Trophoblast cell (in vitro differentiated cells and primary cell): ENCODE data around the gene ALG3.

ENCODE experiments used
- DNase-seq, 2 donors: peaks; one replicate each; pipeline ENCODE4 v3.0.0-alpha.2; 2016
- H2AFZ ChIP-seq: 2 replicates; pipeline ENCODE4 v1.6.1; 2013; ENCODE audit warnings: low read length, moderate library complexity, mild to moderate bottlenecking; ENCODE audit not compliant: insufficient read depth, poor library complexity
- H2AK5ac ChIP-seq: 2 replicates; pipeline ENCODE4 v1.6.1; 2013; ENCODE audit warnings: mild to moderate bottlenecking, low read length
- H2BK120ac ChIP-seq: 2 replicates; pipeline ENCODE4 v1.6.1; 2013; ENCODE audit warnings: low read length, mild to moderate bottlenecking, moderate library complexity; ENCODE audit not compliant: insufficient read depth, poor library complexity
- H2BK12ac ChIP-seq: 2 replicates; pipeline ENCODE4 v1.6.1; 2013; ENCODE audit warnings: mild to moderate bottlenecking, low read length, moderate library complexity
- H2BK5ac ChIP-seq: 2 replicates; pipeline ENCODE4 v1.6.1; 2013; ENCODE audit warnings: low read length, low read depth, moderate library complexity, mild to moderate bottlenecking; ENCODE audit not compliant: poor library complexity
- H3K14ac ChIP-seq: 2 replicates; pipeline ENCODE4 v1.6.1; 2013; ENCODE audit warnings: mild to moderate bottlenecking, low read length
- H3K18ac ChIP-seq: 2 replicates; pipeline ENCODE4 v1.6.1; 2013; ENCODE audit warnings: mild to moderate bottlenecking, low read length
- H3K23ac ChIP-seq: 2 replicates; pipeline ENCODE4 v1.6.1; 2013; ENCODE audit warnings: low read length
- H3K27ac ChIP-seq: 2 replicates; pipeline ENCODE4 v1.5.1; 2013; ENCODE audit warnings: low read depth, mild to moderate bottlenecking, inconsistent platforms, low read length, moderate library complexity
- H3K27me3 ChIP-seq: 2 replicates; pipeline ENCODE4 v1.6.1; 2013; ENCODE audit warnings: inconsistent platforms, mild to moderate bottlenecking, low read length, moderate library complexity; ENCODE audit not compliant: insufficient read depth
- H3K36me3 ChIP-seq, 2 experiments: 1 replicate in 1 of 2; 2 replicates in 1 of 2; pipeline ENCODE4 v1.6.1; 2013; ENCODE audit warnings: low read length in 2 of 2, mild to moderate bottlenecking in 2 of 2, moderate library complexity in 1 of 2; ENCODE audit not compliant: insufficient read depth in 2 of 2, control insufficient read depth in 1 of 2
- H3K4ac ChIP-seq: 2 replicates; pipeline ENCODE4 v1.6.1; 2013; ENCODE audit warnings: low read depth, mild to moderate bottlenecking, low read length, moderate library complexity
- H3K4me1 ChIP-seq, 2 experiments: 1 replicate in 1 of 2; 2 replicates in 1 of 2; pipeline ENCODE4 v1.6.1; 2013; ENCODE audit warnings: low read length in 2 of 2, mild to moderate bottlenecking in 2 of 2, moderate library complexity in 1 of 2; ENCODE audit not compliant: insufficient read depth in 2 of 2, control insufficient read depth in 1 of 2
- H3K4me2 ChIP-seq: 2 replicates; pipeline ENCODE4 v1.6.1; 2013; ENCODE audit warnings: inconsistent platforms, mild to moderate bottlenecking, low read length, moderate library complexity
- H3K4me3 ChIP-seq: 2 replicates; pipeline ENCODE4 v1.5.1; 2013; ENCODE audit warnings: mild to moderate bottlenecking, low read depth, low read length, inconsistent platforms
- H3K79me1 ChIP-seq: one replicate; pipeline ENCODE4 v1.6.1; 2013; ENCODE audit warnings: low read length
- H3K79me2 ChIP-seq: 2 replicates; pipeline ENCODE4 v1.6.1; 2013; ENCODE audit warnings: low read length, mild to moderate bottlenecking; ENCODE audit not compliant: control insufficient read depth, insufficient read depth, poor library complexity
- H3K9ac ChIP-seq: 2 replicates; pipeline ENCODE4 v1.6.1; 2013; ENCODE audit warnings: mild to moderate bottlenecking, low read length
- H3K9me3 ChIP-seq: 2 replicates; pipeline ENCODE4 v1.6.1; 2013; ENCODE audit warnings: low read depth, mild to moderate bottlenecking, control low read depth, inconsistent platforms, low read length; ENCODE audit not compliant: insufficient read depth
- H4K12ac ChIP-seq: 2 replicates; pipeline ENCODE4 v1.6.1; 2013; ENCODE audit warnings: low read depth, mild to moderate bottlenecking, low read length, moderate library complexity
- H4K8ac ChIP-seq: 2 replicates; pipeline ENCODE4 v1.6.1; 2013; ENCODE audit warnings: low read depth, mild to moderate bottlenecking, low read length, moderate library complexity
- H4K91ac ChIP-seq: one replicate; pipeline ENCODE4 v1.6.1; 2013; ENCODE audit warnings: low read depth, mild to moderate bottlenecking, low read length, moderate library complexity
- WGBS: extraction: QIAGEN DNeasy Blood & Tissue Kit; methylation state at CpG from one replicate; pipeline ENCODE4 v1.1.7; 2013; ENCODE audit warnings: missing lambda C conversion rate; ENCODE audit not compliant: insufficient read length, insufficient coverage; ENCODE audit errors: extremely low coverage; 5-methylcytosine and 5-hydroxymethylcytosine counted together

Gene ALG3

GRCh38 chr3:184222521-184222920, 26.2 kb downstream of the ALG3 start:
- WGBS: no CpG with 5 or more reads among the region's 3 CpGs
- no peak overlapping the region for H2AFZ ChIP-seq
- no peak overlapping the region for H2BK12ac ChIP-seq
- peak; percentile 38 to 64 for DNase-seq
- no peaks in the 10 kb centered on the region for H3K4me1 ChIP-seq
- no peaks in the 10 kb centered on the region for H3K27me3 ChIP-seq
- no peak overlapping the region for H3K18ac ChIP-seq
- H3K14ac ChIP-seq: no peak overlapping the region
- H3K4me3 ChIP-seq: no peak overlapping the region
- H3K27ac ChIP-seq: no peak overlapping the region
- H3K36me3 ChIP-seq: no peaks in the 10 kb centered on the region
- H4K12ac ChIP-seq: no peak overlapping the region
- no peaks in the 10 kb centered on the region for H3K79me2 ChIP-seq
- H2BK5ac ChIP-seq: no peak overlapping the region
- H3K4ac ChIP-seq: no peak overlapping the region
- no peak overlapping the region for H4K8ac ChIP-seq
- H3K79me1 ChIP-seq: no peaks in the 10 kb centered on the region
- H3K9ac ChIP-seq: no peak overlapping the region
- no peak overlapping the region for H2AK5ac ChIP-seq
- no peak overlapping the region for H2BK120ac ChIP-seq
- no peaks in the 10 kb centered on the region for H3K9me3 ChIP-seq
- no peak overlapping the region for H3K4me2 ChIP-seq
- H4K91ac ChIP-seq: no peak overlapping the region
- no peak overlapping the region for H3K23ac ChIP-seq

GRCh38 chr3:184218814-184219213, 29.9 kb downstream of the ALG3 start:
- Histone ChIP-seq H4K91ac (no peak overlapping the region), H2BK120ac (no peak overlapping the region), H3K4me3 (no peak overlapping the region), H3K23ac (no peak overlapping the region), H2AK5ac (no peak overlapping the region), H3K79me1 (no peaks in the 10 kb centered on the region), H3K4me2 (no peak overlapping the region), H3K27me3 (no peaks in the 10 kb centered on the region), H3K14ac (no peak overlapping the region), H3K18ac (no peak overlapping the region), H3K4ac (no peak overlapping the region), H4K8ac (no peak overlapping the region), H4K12ac (no peak overlapping the region), H3K36me3 (no peaks in the 10 kb centered on the region), H3K9ac (no peak overlapping the region), H3K79me2 (no peaks in the 10 kb centered on the region), H2BK12ac (no peak overlapping the region), H2AFZ (no peak overlapping the region), H2BK5ac (no peak overlapping the region), H3K27ac (no peak overlapping the region), H3K4me1 (no peaks in the 10 kb centered on the region), H3K9me3 (no peaks in the 10 kb centered on the region)
- WGBS: no CpG with 5 or more reads among the region's 4 CpGs
- DNase-seq: no peak

GRCh38 chr3:184211718-184212117, 37.0 kb downstream of the ALG3 start:
- H2AFZ ChIP-seq: no peak overlapping the region
- no peak overlapping the region for H3K14ac ChIP-seq
- no peak overlapping the region for H2BK12ac ChIP-seq
- DNase-seq: no peak
- H3K23ac ChIP-seq: no peak overlapping the region
- H3K79me2 ChIP-seq: no peaks in the 10 kb centered on the region
- no peak overlapping the region for H2BK5ac ChIP-seq
- no peak overlapping the region for H3K4me3 ChIP-seq
- WGBS: no CpG with 5 or more reads among the region's 5 CpGs
- no peak overlapping the region for H4K91ac ChIP-seq
- H3K27ac ChIP-seq: no peak overlapping the region
- no peak overlapping the region for H3K4me2 ChIP-seq
- no peak overlapping the region for H3K9ac ChIP-seq
- H4K8ac ChIP-seq: no peak overlapping the region
- H2BK120ac ChIP-seq: no peak overlapping the region
- peaks cover 2% of the 10 kb centered on the region for H3K9me3 ChIP-seq
- H3K4me1 ChIP-seq: no peaks in the 10 kb centered on the region
- no peaks in the 10 kb centered on the region for H3K36me3 ChIP-seq
- H3K79me1 ChIP-seq: no peaks in the 10 kb centered on the region
- no peaks in the 10 kb centered on the region for H3K27me3 ChIP-seq
- no peak overlapping the region for H4K12ac ChIP-seq
- no peak overlapping the region for H3K18ac ChIP-seq
- no peak overlapping the region for H2AK5ac ChIP-seq
- no peak overlapping the region for H3K4ac ChIP-seq

DNA sequence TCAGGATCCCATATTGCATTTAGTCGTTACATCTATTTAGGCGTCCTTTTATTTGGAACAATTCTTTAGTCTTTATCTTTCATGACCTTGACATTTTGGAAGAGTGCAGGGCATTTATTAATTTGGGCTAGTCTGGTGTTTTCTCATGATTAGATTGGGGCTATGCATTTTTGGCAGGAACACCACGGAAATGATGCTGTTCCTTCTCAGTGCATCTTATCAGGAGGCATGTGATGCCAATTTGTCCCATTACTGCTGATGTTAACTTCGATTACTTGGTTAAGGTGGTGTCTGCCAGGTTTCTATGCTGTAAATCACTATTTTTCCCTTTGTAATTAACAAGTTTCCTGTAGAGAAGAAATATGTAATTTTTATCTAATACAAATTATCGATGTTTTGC, 37.5 kb downstream of the ALG3 start:
- Histone ChIP-seq H3K18ac (no peak overlapping the region), H2BK12ac (no peak overlapping the region), H4K91ac (no peak overlapping the region), H2AK5ac (no peak overlapping the region), H4K8ac (no peak overlapping the region), H4K12ac (no peak overlapping the region), H3K14ac (no peak overlapping the region), H3K79me1 (no peaks in the 10 kb centered on the region), H3K27ac (no peak overlapping the region), H2AFZ (no peak overlapping the region), H2BK5ac (no peak overlapping the region), H3K9me3 (peaks cover 3% of the 10 kb centered on the region), H3K36me3 (no peaks in the 10 kb centered on the region), H3K4me1 (no peaks in the 10 kb centered on the region), H3K4me2 (no peak overlapping the region), H3K4ac (no peak overlapping the region), H3K79me2 (no peaks in the 10 kb centered on the region), H3K23ac (no peak overlapping the region), H3K4me3 (no peak overlapping the region), H2BK120ac (no peak overlapping the region), H3K27me3 (no peaks in the 10 kb centered on the region), H3K9ac (no peak overlapping the region)
- no peak for DNase-seq
- no CpG with 5 or more reads among the region's 5 CpGs for WGBS
